GM12864 (cell line): ENCODE results near the gene CGREF1.

Experiments used
- DNase-seq: peaks from one replicate; pipeline ENCODE4 v3.0.0-alpha.2; 2011; ENCODE audit warnings: low read depth
- H3K4me3 ChIP-seq: 2 replicates; pipeline ENCODE4 v1.5.1; 2011; ENCODE audit warnings: mild to moderate bottlenecking, low read depth, low read length, control low read depth
- CTCF ChIP-seq: IDR thresholded peaks from 2 replicates; pipeline ENCODE4 v1.5.1; 2011; ENCODE audit warnings: low read depth, mild to moderate bottlenecking, moderate library complexity, low read length, control low read depth, inconsistent platforms; ENCODE audit errors: missing control alignments

Gene CGREF1

GRCh38 chr2:27148801-27149439 lies 30.0 kb upstream of the CGREF1 start, which contains the start of gene TCF23:
TSS of gene TCF23 (plus strand) at chr2:27149004. CDS start at chr2:27149134, 130 bp downstream.
- no peak within 1 kb of the TSS for H3K4me3 ChIP-seq
- TF ChIP-seq CTCF, result no peak
- DNase-seq, result no peak

- no peak for DNase-seq
- no peak for TF ChIP-seq CTCF
- no peak overlapping the region for H3K4me3 ChIP-seq
Measured at GRCh38 chr2:27147935-27148334, 29.0 kb upstream of the CGREF1 start.

GRCh38 chr2:27145682-27146081 lies 26.8 kb upstream of the CGREF1 start:
- no peak overlapping the region for H3K4me3 ChIP-seq
- no peak for DNase-seq
- no peak for TF ChIP-seq CTCF

- no peak for TF ChIP-seq CTCF
- DNase-seq, result no peak
- H3K4me3 ChIP-seq, result no peak overlapping the region
Measured at GRCh38 chr2:27143285-27143684, 24.4 kb upstream of the CGREF1 start.

- no peak within 1 kb of the TSS for H3K4me3 ChIP-seq
- no peak for TF ChIP-seq CTCF
- DNase-seq, result no peak
Measured at GRCh38 chr2:27139310-27139709, 20.4 kb upstream of the CGREF1 start, which contains the start of gene PRR30. TSS of gene PRR30 (minus strand) at chr2:27139410. CDS start at chr2:27138329, 1,081 bp downstream.

GRCh38 chr2:27138111-27138510 lies 19.2 kb upstream of the CGREF1 start:
- TF ChIP-seq CTCF, result no peak
- H3K4me3 ChIP-seq, result no peak overlapping the region

GRCh38 chr2:27137322-27137935 lies 18.5 kb upstream of the CGREF1 start:
- H3K4me3 ChIP-seq, result no peak overlapping the region
- DNase-seq, result no peak
- no peak for TF ChIP-seq CTCF

More at GRCh38 chr2:27138111-27138510, 19.2 kb upstream of the CGREF1 start:
- no peak for DNase-seq
